ENCODE results near the gene TRIM36.

DNA sequence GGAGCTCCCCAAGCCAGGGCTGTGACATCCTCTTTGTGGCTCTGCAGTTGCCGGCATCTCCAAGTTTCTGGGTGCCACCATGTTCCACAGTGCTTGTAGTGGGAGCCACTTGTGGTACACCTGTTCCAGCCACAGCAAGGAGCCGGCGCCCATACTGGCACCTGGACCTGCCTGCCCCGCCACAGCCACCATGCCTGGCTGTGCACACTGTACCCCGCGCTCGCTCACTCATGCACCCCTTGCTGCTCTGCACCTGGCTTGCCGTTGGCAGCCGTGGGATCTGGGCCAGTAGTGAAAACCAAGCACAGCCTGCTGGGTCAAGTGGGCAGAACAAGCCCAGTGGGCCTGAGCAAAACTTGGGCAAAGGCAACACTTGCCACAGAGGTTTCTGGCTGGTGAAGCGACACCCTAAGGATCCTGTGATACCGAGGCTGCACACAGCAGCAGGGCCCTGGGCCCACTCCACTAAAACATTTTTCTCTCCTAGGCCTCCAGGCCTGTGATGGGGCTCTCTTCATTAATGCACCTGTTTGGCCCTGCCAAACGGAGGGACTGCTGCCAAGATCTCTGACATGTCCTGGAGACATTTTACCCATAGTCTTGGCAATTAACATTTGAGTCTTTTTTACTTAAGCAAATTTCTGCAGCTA is 2.8 kb downstream of the TRIM36 start:
- TF ChIP-seq, protein P1, sequence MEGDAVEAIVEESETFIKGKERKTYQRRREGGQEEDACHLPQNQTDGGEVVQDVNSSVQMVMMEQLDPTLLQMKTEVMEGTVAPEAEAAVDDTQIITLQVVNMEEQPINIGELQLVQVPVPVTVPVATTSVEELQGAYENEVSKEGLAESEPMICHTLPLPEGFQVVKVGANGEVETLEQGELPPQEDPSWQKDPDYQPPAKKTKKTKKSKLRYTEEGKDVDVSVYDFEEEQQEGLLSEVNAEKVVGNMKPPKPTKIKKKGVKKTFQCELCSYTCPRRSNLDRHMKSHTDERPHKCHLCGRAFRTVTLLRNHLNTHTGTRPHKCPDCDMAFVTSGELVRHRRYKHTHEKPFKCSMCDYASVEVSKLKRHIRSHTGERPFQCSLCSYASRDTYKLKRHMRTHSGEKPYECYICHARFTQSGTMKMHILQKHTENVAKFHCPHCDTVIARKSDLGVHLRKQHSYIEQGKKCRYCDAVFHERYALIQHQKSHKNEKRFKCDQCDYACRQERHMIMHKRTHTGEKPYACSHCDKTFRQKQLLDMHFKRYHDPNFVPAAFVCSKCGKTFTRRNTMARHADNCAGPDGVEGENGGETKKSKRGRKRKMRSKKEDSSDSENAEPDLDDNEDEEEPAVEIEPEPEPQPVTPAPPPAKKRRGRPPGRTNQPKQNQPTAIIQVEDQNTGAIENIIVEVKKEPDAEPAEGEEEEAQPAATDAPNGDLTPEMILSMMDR (IDR thresholded peaks at IDR 0.05): no peak
- TF ChIP-seq TCF12 (IDR thresholded peaks at IDR 0.05) (no peak), YY1 (IDR thresholded peaks at IDR 0.05; ENCODE audit: low read depth) (no peak), REST (IDR thresholded peaks at IDR 0.05; ENCODE audit: low read depth, low read length) (no peak), ELF1 (IDR thresholded peaks at IDR 0.05) (no peak), EP300 (IDR thresholded peaks at IDR 0.05; ENCODE audit: borderline replicate concordance in 1 of 2, low read depth in 1 of 2, low read length in 1 of 2) (no peak), RAD21 (IDR thresholded peaks at IDR 0.05; ENCODE audit: low read length) (no peak)
